HEK293 (cell line): ENCODE results near the gene B3GLCT.

ENCODE experiments used
- CTCF ChIP-seq: fragments of 450-650 bp; formaldehyde crosslinking; IDR thresholded peaks from 2 replicates; pipeline ENCODE4 v1.5.1; 2016; ENCODE audit warnings: missing biosample characterization, missing genetic modification characterization
- PBX3 ChIP-seq: sonication (generic); formaldehyde crosslinking; IDR thresholded peaks from 2 replicates; pipeline ENCODE4 v1.8.1; 2022; ENCODE audit warnings: mild to moderate bottlenecking, moderate library complexity, missing genetic modification reagents
- SETDB1 ChIP-seq: IDR thresholded peaks from one replicate; pipeline ENCODE4 v1.6.1; 2017; ENCODE audit warnings: mild to moderate bottlenecking, low read length, moderate library complexity, mixed read lengths; ENCODE audit not compliant: insufficient read length
- ZNF302 ChIP-seq: fragments of 450-650 bp; formaldehyde crosslinking; IDR thresholded peaks from 2 replicates; pipeline ENCODE4 v1.5.1; 2016; ENCODE audit warnings: missing biosample characterization, missing genetic modification characterization, low read depth
- ZNF76 ChIP-seq: fragments of 450-650 bp; formaldehyde crosslinking; IDR thresholded peaks from 2 replicates; pipeline ENCODE4; 2016; ENCODE audit warnings: low read depth, missing biosample characterization, missing genetic modification characterization, borderline replicate concordance
- TF ChIP-seq, protein P1 (sequence below): fragments of 450-650 bp; formaldehyde crosslinking; IDR thresholded peaks from 2 replicates; pipeline ENCODE4 v1.5.1; 2016; ENCODE audit warnings: missing biosample characterization, missing genetic modification characterization, low read depth
- TF ChIP-seq, protein P2 (sequence below): fragments of 450-650 bp; formaldehyde crosslinking; IDR thresholded peaks from 2 replicates; pipeline ENCODE4 v1.5.1; 2016; ENCODE audit warnings: missing biosample characterization, missing genetic modification characterization
- TF ChIP-seq, protein P3 (sequence below): fragments of 450-650 bp; formaldehyde crosslinking; IDR thresholded peaks from 2 replicates; pipeline ENCODE4 v1.5.1; 2017; ENCODE audit warnings: missing biosample characterization, mild to moderate bottlenecking, missing genetic modification characterization, moderate library complexity
- TF ChIP-seq, protein P4 (sequence below): fragments of 450-650 bp; formaldehyde crosslinking; conservative IDR thresholded peaks from 2 replicates; pipeline ENCODE4 v1.5.1; 2016; ENCODE audit warnings: low read depth, missing biosample characterization, missing genetic modification characterization

DNA sequence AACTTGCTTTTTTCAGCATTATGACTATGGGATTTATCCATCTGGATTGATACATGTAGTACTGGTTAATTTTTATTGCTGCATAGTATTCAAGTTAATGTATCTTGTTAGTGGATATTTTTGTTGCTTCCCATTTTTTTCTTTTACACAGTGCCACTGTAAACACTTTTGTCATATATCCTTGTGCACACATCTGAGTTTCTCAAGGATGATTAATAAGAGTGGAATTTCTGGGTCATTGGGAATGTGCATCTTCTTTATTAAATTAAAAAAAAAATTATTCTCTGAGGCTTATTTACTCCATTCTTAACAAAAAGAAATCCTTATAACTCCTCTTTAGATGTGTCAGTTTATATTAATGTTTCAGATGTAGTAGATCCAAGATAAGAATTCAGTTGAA, 27.3 kb downstream of the B3GLCT start:
- TF ChIP-seq SETDB1 (no peak), PBX3 (CRISPR knock-in tag) (no peak), ZNF76 (tag by site-specific recombination) (no peak), CTCF (tag by site-specific recombination) (no peak), ZNF302 (tag by site-specific recombination) (no peak)
- TF ChIP-seq, protein P1, sequence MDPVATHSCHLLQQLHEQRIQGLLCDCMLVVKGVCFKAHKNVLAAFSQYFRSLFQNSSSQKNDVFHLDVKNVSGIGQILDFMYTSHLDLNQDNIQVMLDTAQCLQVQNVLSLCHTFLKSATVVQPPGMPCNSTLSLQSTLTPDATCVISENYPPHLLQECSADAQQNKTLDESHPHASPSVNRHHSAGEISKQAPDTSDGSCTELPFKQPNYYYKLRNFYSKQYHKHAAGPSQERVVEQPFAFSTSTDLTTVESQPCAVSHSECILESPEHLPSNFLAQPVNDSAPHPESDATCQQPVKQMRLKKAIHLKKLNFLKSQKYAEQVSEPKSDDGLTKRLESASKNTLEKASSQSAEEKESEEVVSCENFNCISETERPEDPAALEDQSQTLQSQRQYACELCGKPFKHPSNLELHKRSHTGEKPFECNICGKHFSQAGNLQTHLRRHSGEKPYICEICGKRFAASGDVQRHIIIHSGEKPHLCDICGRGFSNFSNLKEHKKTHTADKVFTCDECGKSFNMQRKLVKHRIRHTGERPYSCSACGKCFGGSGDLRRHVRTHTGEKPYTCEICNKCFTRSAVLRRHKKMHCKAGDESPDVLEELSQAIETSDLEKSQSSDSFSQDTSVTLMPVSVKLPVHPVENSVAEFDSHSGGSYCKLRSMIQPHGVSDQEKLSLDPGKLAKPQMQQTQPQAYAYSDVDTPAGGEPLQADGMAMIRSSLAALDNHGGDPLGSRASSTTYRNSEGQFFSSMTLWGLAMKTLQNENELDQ (tag by site-specific recombination) = no peak
- TF ChIP-seq, protein P2, sequence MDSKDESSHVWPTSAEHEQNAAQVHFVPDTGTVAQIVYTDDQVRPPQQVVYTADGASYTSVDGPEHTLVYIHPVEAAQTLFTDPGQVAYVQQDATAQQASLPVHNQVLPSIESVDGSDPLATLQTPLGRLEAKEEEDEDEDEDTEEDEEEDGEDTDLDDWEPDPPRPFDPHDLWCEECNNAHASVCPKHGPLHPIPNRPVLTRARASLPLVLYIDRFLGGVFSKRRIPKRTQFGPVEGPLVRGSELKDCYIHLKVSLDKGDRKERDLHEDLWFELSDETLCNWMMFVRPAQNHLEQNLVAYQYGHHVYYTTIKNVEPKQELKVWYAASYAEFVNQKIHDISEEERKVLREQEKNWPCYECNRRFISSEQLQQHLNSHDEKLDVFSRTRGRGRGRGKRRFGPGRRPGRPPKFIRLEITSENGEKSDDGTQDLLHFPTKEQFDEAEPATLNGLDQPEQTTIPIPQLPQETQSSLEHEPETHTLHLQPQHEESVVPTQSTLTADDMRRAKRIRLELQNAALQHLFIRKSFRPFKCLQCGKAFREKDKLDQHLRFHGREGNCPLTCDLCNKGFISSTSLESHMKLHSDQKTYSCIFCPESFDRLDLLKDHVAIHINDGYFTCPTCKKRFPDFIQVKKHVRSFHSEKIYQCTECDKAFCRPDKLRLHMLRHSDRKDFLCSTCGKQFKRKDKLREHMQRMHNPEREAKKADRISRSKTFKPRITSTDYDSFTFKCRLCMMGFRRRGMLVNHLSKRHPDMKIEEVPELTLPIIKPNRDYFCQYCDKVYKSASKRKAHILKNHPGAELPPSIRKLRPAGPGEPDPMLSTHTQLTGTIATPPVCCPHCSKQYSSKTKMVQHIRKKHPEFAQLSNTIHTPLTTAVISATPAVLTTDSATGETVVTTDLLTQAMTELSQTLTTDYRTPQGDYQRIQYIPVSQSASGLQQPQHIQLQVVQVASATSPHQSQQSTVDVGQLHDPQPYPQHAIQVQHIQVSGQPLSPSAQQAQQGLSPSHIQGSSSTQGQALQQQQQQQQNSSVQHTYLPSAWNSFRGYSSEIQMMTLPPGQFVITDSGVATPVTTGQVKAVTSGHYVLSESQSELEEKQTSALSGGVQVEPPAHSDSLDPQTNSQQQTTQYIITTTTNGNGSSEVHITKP (tag by site-specific recombination) = no peak
- TF ChIP-seq, protein P3, sequence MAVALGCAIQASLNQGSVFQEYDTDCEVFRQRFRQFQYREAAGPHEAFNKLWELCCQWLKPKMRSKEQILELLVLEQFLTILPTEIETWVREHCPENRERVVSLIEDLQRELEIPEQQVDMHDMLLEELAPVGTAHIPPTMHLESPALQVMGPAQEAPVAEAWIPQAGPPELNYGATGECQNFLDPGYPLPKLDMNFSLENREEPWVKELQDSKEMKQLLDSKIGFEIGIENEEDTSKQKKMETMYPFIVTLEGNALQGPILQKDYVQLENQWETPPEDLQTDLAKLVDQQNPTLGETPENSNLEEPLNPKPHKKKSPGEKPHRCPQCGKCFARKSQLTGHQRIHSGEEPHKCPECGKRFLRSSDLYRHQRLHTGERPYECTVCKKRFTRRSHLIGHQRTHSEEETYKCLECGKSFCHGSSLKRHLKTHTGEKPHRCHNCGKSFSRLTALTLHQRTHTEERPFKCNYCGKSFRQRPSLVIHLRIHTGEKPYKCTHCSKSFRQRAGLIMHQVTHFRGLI = no peak
- TF ChIP-seq, protein P4, sequence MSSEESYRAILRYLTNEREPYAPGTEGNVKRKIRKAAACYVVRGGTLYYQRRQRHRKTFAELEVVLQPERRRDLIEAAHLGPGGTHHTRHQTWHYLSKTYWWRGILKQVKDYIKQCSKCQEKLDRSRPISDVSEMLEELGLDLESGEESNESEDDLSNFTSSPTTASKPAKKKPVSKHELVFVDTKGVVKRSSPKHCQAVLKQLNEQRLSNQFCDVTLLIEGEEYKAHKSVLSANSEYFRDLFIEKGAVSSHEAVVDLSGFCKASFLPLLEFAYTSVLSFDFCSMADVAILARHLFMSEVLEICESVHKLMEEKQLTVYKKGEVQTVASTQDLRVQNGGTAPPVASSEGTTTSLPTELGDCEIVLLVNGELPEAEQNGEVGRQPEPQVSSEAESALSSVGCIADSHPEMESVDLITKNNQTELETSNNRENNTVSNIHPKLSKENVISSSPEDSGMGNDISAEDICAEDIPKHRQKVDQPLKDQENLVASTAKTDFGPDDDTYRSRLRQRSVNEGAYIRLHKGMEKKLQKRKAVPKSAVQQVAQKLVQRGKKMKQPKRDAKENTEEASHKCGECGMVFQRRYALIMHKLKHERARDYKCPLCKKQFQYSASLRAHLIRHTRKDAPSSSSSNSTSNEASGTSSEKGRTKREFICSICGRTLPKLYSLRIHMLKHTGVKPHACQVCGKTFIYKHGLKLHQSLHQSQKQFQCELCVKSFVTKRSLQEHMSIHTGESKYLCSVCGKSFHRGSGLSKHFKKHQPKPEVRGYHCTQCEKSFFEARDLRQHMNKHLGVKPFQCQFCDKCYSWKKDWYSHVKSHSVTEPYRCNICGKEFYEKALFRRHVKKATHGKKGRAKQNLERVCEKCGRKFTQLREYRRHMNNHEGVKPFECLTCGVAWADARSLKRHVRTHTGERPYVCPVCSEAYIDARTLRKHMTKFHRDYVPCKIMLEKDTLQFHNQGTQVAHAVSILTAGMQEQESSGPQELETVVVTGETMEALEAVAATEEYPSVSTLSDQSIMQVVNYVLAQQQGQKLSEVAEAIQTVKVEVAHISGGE (tag by site-specific recombination) = no peak
